IMR-90 (cell line): ENCODE results near the gene SEC16A. TPM values are rescaled to one million over a fixed set of nuclear protein-coding genes. Genes with fewer than 3 reads are reported as not detected.

ENCODE experiments used
- ATAC-seq: fragments of 200-7000 bp; cut with Tn5 transposase; 2 replicates; pipeline ENCODE4 v1.9.1; 2020; ENCODE audit warnings: low read depth, mild to moderate bottlenecking, moderate library complexity
- BruUV-seq: library from RNA; stranded (reverse); fragments of 400-500 nt; replicated peaks from 2 replicates; lab custom pipeline; 2021; lab: Mats Ljungman, UMichigan
- CTCF ChIA-PET: fragments of 300-600 bp; formaldehyde crosslinking; extraction: SDS; loops from one replicate; lab custom pipeline; 2021; ENCODE audit warnings: antibody characterized with exemption; lab: Yijun Ruan, JAX
- POLR2A ChIA-PET: fragments of 300-600 bp; sonication (Branson Sonifier 250); formaldehyde crosslinking; loops from one replicate; lab custom pipeline; 2022; ENCODE audit warnings: antibody characterized with exemption; ENCODE audit not compliant: unreplicated experiment; lab: Charles Lee
- DNase-seq: peaks from one replicate; pipeline ENCODE4 v3.0.0; 2013
- H2AFZ ChIP-seq: replicated peaks from 2 replicates; pipeline ENCODE3; 2013; ENCODE audit warnings: low read length, mild to moderate bottlenecking; ENCODE audit not compliant: poor library complexity
- H2AK5ac ChIP-seq: 2 replicates; pipeline ENCODE4 v1.6.1; 2013; ENCODE audit warnings: low read depth, low read length, inconsistent platforms
- H2AK9ac ChIP-seq: replicated peaks from 2 replicates; pipeline ENCODE3; 2013; ENCODE audit warnings: mild to moderate bottlenecking, low read depth, low read length, moderate library complexity; ENCODE audit not compliant: poor library complexity
- H2BK120ac ChIP-seq: 2 replicates; pipeline ENCODE4 v1.6.1; 2013; ENCODE audit warnings: low read depth, low read length, inconsistent platforms
- H2BK15ac ChIP-seq: 3 replicates; pipeline ENCODE4 v1.6.1; 2013; ENCODE audit warnings: low read depth, low read length, inconsistent platforms
- H2BK20ac ChIP-seq: 2 replicates; pipeline ENCODE4 v1.6.1; 2013; ENCODE audit warnings: low read depth, mild to moderate bottlenecking, inconsistent platforms, low read length, moderate library complexity
- H2BK5ac ChIP-seq: 2 replicates; pipeline ENCODE4 v1.6.1; 2013; ENCODE audit warnings: mild to moderate bottlenecking, low read depth, low read length, inconsistent platforms; ENCODE audit not compliant: poor library complexity, severe bottlenecking
- H3K14ac ChIP-seq: replicated peaks from 2 replicates; pipeline ENCODE4 v1.6.1; 2013; ENCODE audit warnings: low read depth, low read length, inconsistent platforms
- H3K18ac ChIP-seq: 2 replicates; pipeline ENCODE4 v1.6.1; 2013; ENCODE audit warnings: low read depth, low read length, control low read depth
- H3K23ac ChIP-seq: 2 replicates; pipeline ENCODE4 v1.6.1; 2013; ENCODE audit warnings: low read depth, low read length, inconsistent platforms
- H3K27ac ChIP-seq: 2 replicates; pipeline ENCODE4 v1.5.1; 2013; ENCODE audit warnings: mild to moderate bottlenecking, control low read depth, low read length; ENCODE audit not compliant: insufficient read depth
- H3K27me3 ChIP-seq: 2 replicates; pipeline ENCODE4 v1.6.1; 2013; ENCODE audit warnings: low read length; ENCODE audit not compliant: control insufficient read depth, insufficient read depth
- H3K36me3 ChIP-seq: 2 replicates; pipeline ENCODE4 v1.6.1; 2013; ENCODE audit warnings: low read length, mixed read lengths; ENCODE audit not compliant: control insufficient read depth, insufficient read depth
- H3K4ac ChIP-seq: 2 replicates; pipeline ENCODE4 v1.6.1; 2013; ENCODE audit warnings: low read depth, low read length, inconsistent platforms
- H3K4me1 ChIP-seq: 2 replicates; pipeline ENCODE4 v1.6.1; 2013; ENCODE audit warnings: low read length, mixed read lengths; ENCODE audit not compliant: control insufficient read depth, insufficient read depth
- H3K4me2 ChIP-seq: 2 replicates; pipeline ENCODE4 v1.6.1; 2013; ENCODE audit warnings: low read depth, mild to moderate bottlenecking, control low read depth, low read length, moderate library complexity
- H3K4me3 ChIP-seq: 2 replicates; pipeline ENCODE4 v1.5.1; 2013; ENCODE audit warnings: low read depth, mild to moderate bottlenecking, control low read depth, low read length, moderate library complexity; ENCODE audit not compliant: insufficient read depth
- H3K56ac ChIP-seq: 2 replicates; pipeline ENCODE4 v1.6.1; 2013; ENCODE audit warnings: low read length, inconsistent platforms; ENCODE audit not compliant: insufficient read depth; ENCODE audit errors: extremely low read depth
- H3K79me1 ChIP-seq, 2 experiments: 2 replicates each; pipeline ENCODE4 v1.6.1; 2013; ENCODE audit warnings: low read length in 2 of 2, inconsistent platforms in 1 of 2, low read depth in 1 of 2
- H3K9ac ChIP-seq: 2 replicates; pipeline ENCODE4 v1.6.1; 2013; ENCODE audit warnings: low read depth, low read length, control low read depth
- H3K9me1 ChIP-seq: 2 replicates; pipeline ENCODE4 v1.6.1; 2013; ENCODE audit warnings: low read length, inconsistent platforms; ENCODE audit not compliant: insufficient read depth
- H3K9me3 ChIP-seq: 2 replicates; pipeline ENCODE4 v1.6.1; 2013; ENCODE audit warnings: low read length; ENCODE audit not compliant: control insufficient read depth, insufficient read depth
- H4K20me1 ChIP-seq: 2 replicates; pipeline ENCODE4 v1.6.1; 2013; ENCODE audit warnings: low read length, inconsistent platforms; ENCODE audit not compliant: insufficient read depth
- H4K5ac ChIP-seq: 2 replicates; pipeline ENCODE4 v1.6.1; 2013; ENCODE audit warnings: mild to moderate bottlenecking, low read depth, low read length, control low read depth
- H4K8ac ChIP-seq, 2 experiments: 2 replicates each; pipeline ENCODE4 v1.6.1; 2013; ENCODE audit warnings: low read depth in 2 of 2, low read length in 2 of 2, control low read depth in 1 of 2, inconsistent platforms in 1 of 2
- H4K91ac ChIP-seq: 2 replicates; pipeline ENCODE4 v1.6.1; 2013; ENCODE audit warnings: low read depth, low read length, inconsistent platforms; ENCODE audit not compliant: insufficient read depth
- CEBPB ChIP-seq: IDR thresholded peaks from 2 replicates; pipeline ENCODE4 v1.6.1; 2012; ENCODE audit warnings: low read depth, low read length, improper control_type of control experiment
- CHD1 ChIP-seq: IDR thresholded peaks from 2 replicates; pipeline ENCODE4 v1.6.1; 2012; ENCODE audit warnings: low read depth, low read length, improper control_type of control experiment
- CTCF ChIP-seq: conservative IDR thresholded peaks from 2 replicates; pipeline ENCODE4 v1.5.1; 2012; ENCODE audit warnings: mild to moderate bottlenecking, low read depth, low read length, improper control_type of control experiment
- FOS ChIP-seq: fragments of 150-350 bp; IDR thresholded peaks from 2 replicates; pipeline ENCODE4 v1.6.1; 2016; ENCODE audit warnings: low read depth, low read length
- MAFK ChIP-seq: IDR thresholded peaks from 2 replicates; pipeline ENCODE4 v1.6.1; 2012; ENCODE audit warnings: low read depth, low read length, improper control_type of control experiment
- MAZ ChIP-seq: IDR thresholded peaks from 2 replicates; pipeline ENCODE4 v1.6.1; 2012; ENCODE audit warnings: low read depth, mild to moderate bottlenecking, low read length, improper control_type of control experiment, moderate library complexity, borderline replicate concordance
- MXI1 ChIP-seq: IDR thresholded peaks from 2 replicates; pipeline ENCODE4 v1.6.1; 2012; ENCODE audit warnings: low read depth, mild to moderate bottlenecking, low read length, moderate library complexity, borderline replicate concordance
- NFE2L2 ChIP-seq: fragments of 150-350 bp; IDR thresholded peaks from 2 replicates; pipeline ENCODE4 v1.6.1; 2016; ENCODE audit warnings: low read depth, mild to moderate bottlenecking, low read length
- POLR2A ChIP-seq: IDR thresholded peaks from 2 replicates; pipeline ENCODE4 v1.6.1; 2012; ENCODE audit warnings: mild to moderate bottlenecking, low read depth, low read length
- SMC3 ChIP-seq: fragments of 150-350 bp; IDR thresholded peaks from 2 replicates; pipeline ENCODE4 v1.6.1; 2016; ENCODE audit warnings: low read depth, mild to moderate bottlenecking, antibody characterized with exemption, low read length, moderate library complexity
- USF2 ChIP-seq: fragments of 150-350 bp; IDR thresholded peaks from 2 replicates; pipeline ENCODE4 v1.6.1; 2017; ENCODE audit warnings: mild to moderate bottlenecking, antibody characterized with exemption, low read length, low read depth
- WGBS, 2 experiments: methylation state at CpG; one replicate each; pipeline versions ENCODE4 v1.1.5 to v1.1.7; 2013; ENCODE audit warnings: missing lambda C conversion rate in 2 of 2; ENCODE audit not compliant: insufficient read length in 1 of 2; ENCODE audit errors: extremely low coverage in 2 of 2; 5-methylcytosine and 5-hydroxymethylcytosine counted together
- dilution Hi-C: fragments of 300-500 bp; cut with HindIII; formaldehyde crosslinking; loops from one replicate; pipeline ENCODE4 v1.14.3; 2018; ENCODE audit warnings: low sequenced_read_pairs; ENCODE audit not compliant: unreplicated experiment
- in situ Hi-C: fragments of 300-500 bp; cut with MboI; formaldehyde crosslinking; loops from 3 replicates; pipeline ENCODE4 v1.14.3; 2019; ENCODE audit warnings: low sequenced_read_pairs, inconsistent platforms, mixed read lengths
- intact Hi-C: fragments of 100-400 bp; cut with micrococcal nuclease; formaldehyde crosslinking; loops from 2 replicates; pipeline ENCODE4 v1.10.0; 2022
- polyA plus RNA-seq, 3 experiments: library from polyadenylated mRNA; depleted of rRNA; stranded (reverse); fragments of >200 nt; gene quantifications; 2 replicates each; pipeline ENCODE4 v1.2.3, GENCODE V29; 2012; ENCODE audit warnings: low replicate concordance in 1 of 3
- total RNA-seq: library from RNA; depleted of rRNA; stranded (reverse); fragments of >200 nt; gene quantifications from 2 replicates; pipeline ENCODE4 v1.2.3, GENCODE V29; 2012
- TF ChIP-seq, protein P1 (sequence below): fragments of 150-350 bp; IDR thresholded peaks from 2 replicates; pipeline ENCODE4 v1.6.1; 2016; ENCODE audit warnings: low read depth, mild to moderate bottlenecking, low read length, moderate library complexity, borderline replicate concordance

SEC16A gene
- total and polyA plus RNA-seq, 2 of the 4 experiments (the other 2 are of a cell fraction) = 12.2 to 48.1 TPM

DNA sequence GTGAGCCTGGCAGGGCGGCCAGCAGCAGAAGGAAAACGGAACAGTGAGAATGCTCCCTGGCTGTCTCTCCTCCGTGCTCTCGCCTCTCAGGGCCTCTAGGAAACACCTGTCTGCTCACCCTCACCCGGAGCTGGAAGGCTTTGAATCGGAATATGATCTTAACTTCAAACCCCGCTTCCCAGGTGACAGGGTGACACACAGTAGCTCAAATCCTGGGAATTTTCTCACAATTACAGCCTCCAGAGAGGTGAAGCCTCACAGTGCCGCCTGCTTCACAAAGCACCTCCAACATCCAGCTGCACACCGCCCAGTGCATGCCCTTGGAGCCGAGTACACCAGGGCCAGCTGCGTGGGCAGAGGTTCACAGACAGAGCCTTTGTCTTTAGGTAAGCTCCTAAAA, 12.5 kb downstream of the SEC16A start:
- no peaks in the 10 kb centered on the region for H3K9me3 ChIP-seq
- H3K36me3 ChIP-seq = peaks cover 91% of the 10 kb centered on the region
- peaks cover 38 to 87% of the 10 kb centered on the region in 2 experiments for H3K79me1 ChIP-seq
- in situ Hi-C loops = no loop called here
- H3K14ac ChIP-seq = no peak overlapping the region
- dilution Hi-C loops = no loop called here
- intact Hi-C loops = no loop called here
- H3K9ac ChIP-seq = no peak overlapping the region
- no peak overlapping the region for H3K18ac ChIP-seq
- no peak overlapping the region for H4K5ac ChIP-seq
- POLR2A ChIA-PET = no interaction called here
- H3K56ac ChIP-seq = no peak overlapping the region
- H3K4me3 ChIP-seq = no peak overlapping the region
- DNase-seq = no peak
- no peak overlapping the region for H2BK5ac ChIP-seq
- no TSS peak for BruUV-seq
- H2AK9ac ChIP-seq = no peak overlapping the region
- 97% methylated on average over 4 of the region's 11 CpGs; no CpG with 5 or more reads in 1 of the 2 experiments for WGBS, 2 experiments
- H4K8ac ChIP-seq = no peak overlapping the region
- H2AK5ac ChIP-seq = no peak overlapping the region
- no peak overlapping the region for H3K23ac ChIP-seq
- no peak overlapping the region for H2BK20ac ChIP-seq
- H3K4ac ChIP-seq = no peak overlapping the region
- peaks cover 87% of the 10 kb centered on the region for H4K20me1 ChIP-seq
- no peaks in the 10 kb centered on the region for H3K9me1 ChIP-seq
- no peak overlapping the region for H2BK120ac ChIP-seq
- H3K27me3 ChIP-seq = no peaks in the 10 kb centered on the region
- TF ChIP-seq CHD1 (no peak), CEBPB (no peak), NFE2L2 (no peak), CTCF (no peak), MAFK (no peak), MAZ (no peak), POLR2A (no peak), MXI1 (no peak), SMC3 (no peak), USF2 (no peak), FOS (no peak)
- TF ChIP-seq, protein P1, sequence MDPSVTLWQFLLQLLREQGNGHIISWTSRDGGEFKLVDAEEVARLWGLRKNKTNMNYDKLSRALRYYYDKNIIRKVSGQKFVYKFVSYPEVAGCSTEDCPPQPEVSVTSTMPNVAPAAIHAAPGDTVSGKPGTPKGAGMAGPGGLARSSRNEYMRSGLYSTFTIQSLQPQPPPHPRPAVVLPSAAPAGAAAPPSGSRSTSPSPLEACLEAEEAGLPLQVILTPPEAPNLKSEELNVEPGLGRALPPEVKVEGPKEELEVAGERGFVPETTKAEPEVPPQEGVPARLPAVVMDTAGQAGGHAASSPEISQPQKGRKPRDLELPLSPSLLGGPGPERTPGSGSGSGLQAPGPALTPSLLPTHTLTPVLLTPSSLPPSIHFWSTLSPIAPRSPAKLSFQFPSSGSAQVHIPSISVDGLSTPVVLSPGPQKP = no peak
- no peak overlapping the region for H2BK15ac ChIP-seq
- H3K4me2 ChIP-seq = no peak overlapping the region
- ATAC-seq = no peak
- CTCF ChIA-PET = no interaction called here
- H2AFZ ChIP-seq = no peak overlapping the region
- H3K4me1 ChIP-seq = no peaks in the 10 kb centered on the region
- H3K27ac ChIP-seq = no peak overlapping the region
- no peak overlapping the region for H4K91ac ChIP-seq
